ENCODE data around the gene SCD5. TPM values are rescaled to one million over a fixed set of nuclear protein-coding genes. Genes with fewer than 3 reads are reported as not detected.

The SCD5 gene
- total RNA-seq, 6 experiments from 2014 or later, result 0.62 to 1.4 (median 0.96) TPM

DNA sequence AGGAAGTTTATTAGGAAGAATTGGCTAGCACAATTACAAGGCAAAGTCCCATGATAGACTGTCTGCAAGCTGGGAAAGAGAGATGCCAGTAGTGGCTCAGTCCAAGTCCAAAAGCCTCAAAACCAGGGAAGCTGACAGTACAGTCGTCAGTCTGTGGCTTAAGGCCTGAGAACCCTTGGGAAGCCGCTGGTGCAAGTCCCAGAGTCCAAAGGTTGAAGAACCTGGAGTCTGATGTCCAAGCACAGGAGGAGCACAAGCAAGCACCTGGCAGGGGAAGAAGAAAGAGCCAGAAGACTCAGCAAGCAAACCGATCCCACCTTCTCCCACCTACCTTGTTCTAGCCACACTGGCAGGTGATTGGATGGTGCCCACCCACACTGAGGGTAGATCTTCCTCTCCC is 185.5 kb downstream of the SCD5 start:
- TF ChIP-seq, protein P1, sequence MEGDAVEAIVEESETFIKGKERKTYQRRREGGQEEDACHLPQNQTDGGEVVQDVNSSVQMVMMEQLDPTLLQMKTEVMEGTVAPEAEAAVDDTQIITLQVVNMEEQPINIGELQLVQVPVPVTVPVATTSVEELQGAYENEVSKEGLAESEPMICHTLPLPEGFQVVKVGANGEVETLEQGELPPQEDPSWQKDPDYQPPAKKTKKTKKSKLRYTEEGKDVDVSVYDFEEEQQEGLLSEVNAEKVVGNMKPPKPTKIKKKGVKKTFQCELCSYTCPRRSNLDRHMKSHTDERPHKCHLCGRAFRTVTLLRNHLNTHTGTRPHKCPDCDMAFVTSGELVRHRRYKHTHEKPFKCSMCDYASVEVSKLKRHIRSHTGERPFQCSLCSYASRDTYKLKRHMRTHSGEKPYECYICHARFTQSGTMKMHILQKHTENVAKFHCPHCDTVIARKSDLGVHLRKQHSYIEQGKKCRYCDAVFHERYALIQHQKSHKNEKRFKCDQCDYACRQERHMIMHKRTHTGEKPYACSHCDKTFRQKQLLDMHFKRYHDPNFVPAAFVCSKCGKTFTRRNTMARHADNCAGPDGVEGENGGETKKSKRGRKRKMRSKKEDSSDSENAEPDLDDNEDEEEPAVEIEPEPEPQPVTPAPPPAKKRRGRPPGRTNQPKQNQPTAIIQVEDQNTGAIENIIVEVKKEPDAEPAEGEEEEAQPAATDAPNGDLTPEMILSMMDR (IDR thresholded peaks at IDR 0.05), result no peak
- no peak for TF ChIP-seq POLR2A (IDR thresholded peaks at IDR 0.05)
- no peaks in the 10 kb centered on the region for H3K4me1 ChIP-seq
- H3K36me3 ChIP-seq, result no peaks in the 10 kb centered on the region
- intact Hi-C loops (cut with DNase I), result no loop called here
- no peak overlapping the region for H3K27ac ChIP-seq
- H3K9me3 ChIP-seq, result no peaks in the 10 kb centered on the region
- H3K27me3 ChIP-seq, result no peaks in the 10 kb centered on the region
- no CpG with 5 or more reads among the region's 3 CpGs for WGBS (ENCODE audit: insufficient coverage, low coverage, low lambda C conversion rate, missing lambda C conversion rate)
- H3K4me3 ChIP-seq, result no peak overlapping the region
- no peak for DNase-seq
- ATAC-seq, result no peak

DNA sequence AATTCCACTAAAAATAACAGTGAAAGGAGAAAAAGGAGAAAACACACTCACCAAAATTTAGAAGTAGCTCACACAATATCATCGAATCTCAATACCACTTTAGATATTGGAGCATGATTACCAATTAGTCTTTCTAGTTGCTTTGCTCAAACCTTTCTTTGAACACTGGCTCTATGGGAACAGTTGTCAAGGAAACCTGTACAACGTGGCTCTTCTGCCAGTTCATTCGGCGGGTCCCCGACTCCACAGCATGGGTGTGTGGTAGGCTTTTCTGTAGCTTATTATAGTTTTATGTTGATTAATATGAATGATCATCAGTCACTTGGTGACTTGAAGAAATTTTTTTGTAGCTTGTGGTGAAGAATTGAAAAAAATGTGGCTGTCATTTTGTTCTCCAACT is 186.6 kb downstream of the SCD5 start:
- ATAC-seq, result no peak
- TF ChIP-seq, protein P1 (IDR thresholded peaks at IDR 0.05), result no peak
- TF ChIP-seq POLR2A (IDR thresholded peaks at IDR 0.05), result no peak
- Histone ChIP-seq H3K9me3 (no peaks in the 10 kb centered on the region), H3K4me3 (no peak overlapping the region), H3K36me3 (no peaks in the 10 kb centered on the region), H3K4me1 (no peaks in the 10 kb centered on the region), H3K27ac (no peak overlapping the region), H3K27me3 (no peaks in the 10 kb centered on the region)
- WGBS (ENCODE audit: insufficient coverage, low coverage, low lambda C conversion rate, missing lambda C conversion rate), result 88% methylated on average over 5 of the region's 5 CpGs
- DNase-seq, result no peak
- intact Hi-C loops (cut with DNase I), result no loop called here

DNA sequence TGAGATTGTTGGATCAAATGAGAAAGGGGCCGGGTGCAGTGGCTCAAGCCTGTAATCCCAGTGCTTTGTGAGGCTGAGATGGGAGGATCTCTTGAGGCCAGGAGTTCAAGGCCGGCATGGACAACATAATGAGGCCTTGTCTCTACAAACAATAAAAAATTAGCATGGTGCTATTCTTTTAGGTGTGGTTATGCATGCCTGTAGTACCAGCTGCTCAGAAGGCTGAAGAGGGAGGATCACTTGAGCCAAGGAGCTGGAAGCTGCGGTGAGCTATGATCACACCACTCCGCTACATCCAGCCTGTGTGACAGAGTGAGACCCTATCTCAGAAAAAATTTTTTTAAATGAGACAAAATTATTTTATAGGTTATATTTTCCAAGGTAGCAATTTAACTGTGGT is 187.1 kb downstream of the SCD5 start:
- H3K27ac ChIP-seq, result no peak overlapping the region
- no peak overlapping the region for H3K4me3 ChIP-seq
- ATAC-seq (no peak), DNase-seq (no peak)
- TF ChIP-seq, protein P1 (IDR thresholded peaks at IDR 0.05), result no peak
- TF ChIP-seq POLR2A (IDR thresholded peaks at IDR 0.05), result no peak
- no peaks in the 10 kb centered on the region for H3K4me1 ChIP-seq
- no peaks in the 10 kb centered on the region for H3K36me3 ChIP-seq
- intact Hi-C loops (cut with DNase I), result no loop called here
- WGBS (ENCODE audit: insufficient coverage, low coverage, low lambda C conversion rate, missing lambda C conversion rate), result 100% methylated on average over 2 of the region's 4 CpGs
- no peaks in the 10 kb centered on the region for H3K27me3 ChIP-seq
- no peaks in the 10 kb centered on the region for H3K9me3 ChIP-seq

DNA sequence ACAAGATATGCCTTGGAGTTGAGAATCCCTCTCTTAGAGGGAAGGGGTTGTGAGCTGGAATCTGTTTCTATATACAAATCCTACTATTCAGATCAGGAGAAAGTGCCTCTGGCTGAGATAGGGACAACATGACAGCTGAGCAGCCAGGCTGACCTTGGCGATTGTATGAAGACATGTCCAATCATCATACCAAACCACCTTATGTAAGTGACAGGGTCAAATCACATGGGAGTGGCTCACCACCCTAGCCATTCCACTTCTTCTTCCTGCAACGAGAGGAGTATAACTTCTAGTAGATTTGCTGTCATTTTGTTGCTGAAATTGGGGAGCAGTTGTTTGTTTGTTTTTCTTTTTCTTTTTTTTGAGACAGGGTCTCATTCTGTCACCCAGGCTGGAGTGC is 188.6 kb downstream of the SCD5 start:
- Histone ChIP-seq H3K9me3 (no peaks in the 10 kb centered on the region), H3K27ac (no peak overlapping the region), H3K36me3 (no peaks in the 10 kb centered on the region), H3K27me3 (no peaks in the 10 kb centered on the region), H3K4me3 (no peak overlapping the region), H3K4me1 (no peaks in the 10 kb centered on the region)
- intact Hi-C loops (cut with DNase I), result no loop called here
- ATAC-seq (no peak), DNase-seq (no peak)
- TF ChIP-seq, protein P1 (IDR thresholded peaks at IDR 0.05), result no peak
- TF ChIP-seq POLR2A (IDR thresholded peaks at IDR 0.05), result no peak
- WGBS (ENCODE audit: insufficient coverage, low coverage, low lambda C conversion rate, missing lambda C conversion rate), result 80% methylated on average over 1 of the region's 2 CpGs

DNA sequence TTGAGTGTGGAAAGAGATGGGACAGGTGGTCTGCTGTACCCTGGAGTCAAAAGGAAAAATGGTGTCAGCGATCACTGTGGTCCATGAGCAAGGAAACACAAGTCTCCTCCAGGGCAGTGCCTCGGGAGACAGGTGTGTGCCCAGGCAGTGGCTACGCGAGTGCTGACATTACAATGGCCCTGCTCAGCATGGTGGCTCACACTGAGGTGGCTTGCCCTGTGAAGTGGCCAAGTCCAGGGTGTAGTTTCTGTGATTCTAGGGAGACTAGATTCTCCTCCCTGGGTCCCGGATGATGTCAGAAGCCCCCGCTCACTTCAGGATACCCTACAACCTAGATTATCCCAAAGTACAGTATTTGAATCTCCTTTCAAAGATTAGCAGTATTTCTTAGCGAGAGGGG is 192.0 kb downstream of the SCD5 start:
- Histone ChIP-seq H3K27me3 (no peaks in the 10 kb centered on the region), H3K27ac (no peak overlapping the region), H3K4me3 (no peak overlapping the region), H3K9me3 (no peaks in the 10 kb centered on the region), H3K4me1 (no peaks in the 10 kb centered on the region), H3K36me3 (no peaks in the 10 kb centered on the region)
- no peak for ATAC-seq
- intact Hi-C loops (cut with DNase I), result no loop called here
- 93% methylated on average over 3 of the region's 7 CpGs for WGBS (ENCODE audit: insufficient coverage, low coverage, low lambda C conversion rate, missing lambda C conversion rate)
- DNase-seq, result no peak
- TF ChIP-seq, protein P1 (IDR thresholded peaks at IDR 0.05), result no peak
- no peak for TF ChIP-seq POLR2A (IDR thresholded peaks at IDR 0.05)

Data from right lobe of liver (tissue), 6 donors.